ENCODE data around the gene MAJIN.

MAJIN gene

GRCh38 chr11:64931290-64931689 lies 40.6 kb downstream of the MAJIN start:
- no peak for FAIRE-seq

- FAIRE-seq, result no peak
Observed at GRCh38 chr11:64930340-64930739, 41.6 kb downstream of the MAJIN start.

GRCh38 chr11:64929625-64930024 lies 42.3 kb downstream of the MAJIN start:
- no peak for FAIRE-seq

GRCh38 chr11:64928957-64929356 lies 43.0 kb downstream of the MAJIN start:
- FAIRE-seq, result no peak

- FAIRE-seq, result no peak
Observed at GRCh38 chr11:64926689-64927088, 45.2 kb downstream of the MAJIN start.

GRCh38 chr11:64925536-64926436 lies 46.1 kb downstream of the MAJIN start:
- no peak for FAIRE-seq

GRCh38 chr11:64924910-64925284 lies 47.0 kb downstream of the MAJIN start:
- no peak for FAIRE-seq

- peak; percentile 83 for FAIRE-seq
Observed at GRCh38 chr11:64923944-64924909, 47.7 kb downstream of the MAJIN start, which contains the start of gene PPP2R5B. Gene PPP2R5B (plus strand): TSS chr11:64924689. CDS start chr11:64925735, 1,046 bp downstream.

- FAIRE-seq, result no peak
Observed at GRCh38 chr11:64923151-64923661, 48.7 kb downstream of the MAJIN start.

- no peak for FAIRE-seq
Observed at GRCh38 chr11:64921384-64921783, 50.5 kb downstream of the MAJIN start.

- no peak for FAIRE-seq
Observed at GRCh38 chr11:64920124-64920523, 51.8 kb downstream of the MAJIN start.

GRCh38 chr11:64919627-64920026 lies 52.3 kb downstream of the MAJIN start:
- FAIRE-seq, result no peak

- FAIRE-seq, result no peak
Observed at GRCh38 chr11:64918017-64918416, 53.9 kb downstream of the MAJIN start.

GRCh38 chr11:64917663-64917995 lies 54.3 kb downstream of the MAJIN start:
- FAIRE-seq, result no peak

GRCh38 chr11:64916775-64917662 lies 54.9 kb downstream of the MAJIN start, which contains the start of gene ATG2A:
Gene ATG2A (minus strand): TSS chr11:64917209. CDS start chr11:64917135, 74 bp downstream.
- peak; percentile 97 for FAIRE-seq

- FAIRE-seq, result no peak
Observed at GRCh38 chr11:64916040-64916774, 55.7 kb downstream of the MAJIN start.

GRCh38 chr11:64915376-64915887 lies 56.5 kb downstream of the MAJIN start:
- no peak for FAIRE-seq

GRCh38 chr11:64914123-64914522 lies 57.8 kb downstream of the MAJIN start:
- no peak for FAIRE-seq

- no peak for FAIRE-seq
Observed at GRCh38 chr11:64913171-64913727, 58.7 kb downstream of the MAJIN start.

- FAIRE-seq, result no peak
Observed at GRCh38 chr11:64911689-64912088, 60.2 kb downstream of the MAJIN start.

- no peak for FAIRE-seq
Observed at GRCh38 chr11:64911142-64911541, 60.8 kb downstream of the MAJIN start.

Data from TTC549 (cell line).